HG03460 (cell line): ENCODE data around the gene SRPRB.

Experiments
- ATAC-seq: cut with Tn5 transposase; IDR thresholded peaks from one replicate; pipeline ENCODE4 v1.9.1; 2021; ENCODE audit not compliant: unreplicated experiment

SRPRB gene, protein sequence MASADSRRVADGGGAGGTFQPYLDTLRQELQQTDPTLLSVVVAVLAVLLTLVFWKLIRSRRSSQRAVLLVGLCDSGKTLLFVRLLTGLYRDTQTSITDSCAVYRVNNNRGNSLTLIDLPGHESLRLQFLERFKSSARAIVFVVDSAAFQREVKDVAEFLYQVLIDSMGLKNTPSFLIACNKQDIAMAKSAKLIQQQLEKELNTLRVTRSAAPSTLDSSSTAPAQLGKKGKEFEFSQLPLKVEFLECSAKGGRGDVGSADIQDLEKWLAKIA

DNA sequence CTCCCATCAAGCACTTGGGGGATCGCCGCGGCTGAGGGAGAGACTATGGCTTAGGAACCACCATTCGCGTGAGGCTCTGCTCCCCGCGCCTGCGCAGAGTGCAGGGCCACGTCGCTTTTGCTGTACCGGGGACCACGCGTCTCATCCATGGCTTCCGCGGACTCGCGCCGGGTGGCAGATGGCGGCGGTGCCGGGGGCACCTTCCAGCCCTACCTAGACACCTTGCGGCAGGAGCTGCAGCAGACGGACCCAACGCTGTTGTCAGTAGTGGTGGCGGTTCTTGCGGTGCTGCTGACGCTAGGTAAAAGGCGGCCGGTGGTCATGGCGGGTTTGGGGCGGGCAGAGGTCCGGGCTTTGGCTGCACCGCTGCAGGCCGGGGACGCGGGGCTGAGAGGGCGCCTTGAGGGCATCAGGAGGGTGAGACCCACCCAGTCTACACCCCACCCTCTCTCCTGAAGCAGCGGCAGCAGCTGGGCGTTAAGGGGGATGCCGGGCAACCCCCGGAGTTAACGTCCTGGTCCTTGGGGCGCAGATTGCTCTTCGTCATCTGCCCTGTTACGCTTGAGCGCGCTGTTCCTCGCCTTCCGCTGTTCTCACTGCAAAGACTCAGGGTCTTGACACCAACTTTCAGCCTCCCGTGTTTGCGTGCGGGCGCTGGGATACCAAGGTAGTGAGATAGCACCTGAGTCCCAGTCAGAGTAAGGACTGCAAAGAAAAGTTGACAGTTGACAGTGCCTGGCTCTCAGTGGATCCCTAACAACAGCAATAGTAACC, at the start of gene SRPRB:
TSS of gene SRPRB (plus strand) at position 114 of the 774 bp plus-strand sequence. CDS start at position 148, 34 bp downstream.
- ATAC-seq: peak; percentile 97

DNA sequence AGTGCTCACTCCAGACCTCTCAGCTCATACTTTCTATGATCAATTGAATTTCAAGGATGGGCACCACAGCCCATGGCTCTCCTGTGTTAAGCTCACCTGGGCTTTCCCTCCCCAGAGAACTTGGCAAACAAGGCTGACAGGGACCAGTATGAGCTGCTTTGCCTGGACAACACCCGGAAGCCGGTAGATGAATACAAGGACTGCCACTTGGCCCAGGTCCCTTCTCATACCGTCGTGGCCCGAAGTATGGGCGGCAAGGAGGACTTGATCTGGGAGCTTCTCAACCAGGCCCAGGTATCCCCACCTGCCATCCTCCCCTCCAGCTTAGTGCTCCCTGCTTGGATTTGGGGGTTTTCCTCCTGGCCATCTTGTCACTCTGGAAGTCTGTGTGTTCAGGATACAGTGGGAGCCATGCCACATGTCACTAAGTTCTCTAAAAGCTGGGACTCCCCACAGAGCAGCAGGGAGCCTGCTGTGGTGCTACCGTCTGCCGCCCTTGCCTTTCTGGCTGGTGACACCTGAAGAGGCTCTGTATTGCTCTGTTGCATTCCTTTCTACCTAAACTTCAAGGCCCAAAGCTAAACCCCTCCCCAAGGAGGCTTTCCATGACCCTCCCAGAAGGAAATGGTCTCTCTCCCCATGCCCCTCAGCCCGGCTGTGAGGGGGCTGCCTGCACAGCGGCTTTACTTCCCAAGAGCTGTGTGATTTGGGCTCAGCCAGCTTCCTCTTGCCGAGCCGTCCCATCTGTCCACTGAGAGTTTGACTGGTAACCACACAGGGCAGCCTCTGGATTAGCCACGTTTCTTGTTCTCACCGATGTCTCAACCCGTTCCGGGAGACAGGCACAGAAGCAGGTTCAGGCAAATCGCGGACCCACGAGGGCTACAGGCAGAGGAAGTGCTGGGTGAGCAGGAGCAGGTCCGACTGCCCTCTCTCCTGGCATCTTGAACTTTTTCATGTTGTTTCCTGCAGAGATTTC, 48.6 kb upstream of the SRPRB start:
- no peak for ATAC-seq

DNA sequence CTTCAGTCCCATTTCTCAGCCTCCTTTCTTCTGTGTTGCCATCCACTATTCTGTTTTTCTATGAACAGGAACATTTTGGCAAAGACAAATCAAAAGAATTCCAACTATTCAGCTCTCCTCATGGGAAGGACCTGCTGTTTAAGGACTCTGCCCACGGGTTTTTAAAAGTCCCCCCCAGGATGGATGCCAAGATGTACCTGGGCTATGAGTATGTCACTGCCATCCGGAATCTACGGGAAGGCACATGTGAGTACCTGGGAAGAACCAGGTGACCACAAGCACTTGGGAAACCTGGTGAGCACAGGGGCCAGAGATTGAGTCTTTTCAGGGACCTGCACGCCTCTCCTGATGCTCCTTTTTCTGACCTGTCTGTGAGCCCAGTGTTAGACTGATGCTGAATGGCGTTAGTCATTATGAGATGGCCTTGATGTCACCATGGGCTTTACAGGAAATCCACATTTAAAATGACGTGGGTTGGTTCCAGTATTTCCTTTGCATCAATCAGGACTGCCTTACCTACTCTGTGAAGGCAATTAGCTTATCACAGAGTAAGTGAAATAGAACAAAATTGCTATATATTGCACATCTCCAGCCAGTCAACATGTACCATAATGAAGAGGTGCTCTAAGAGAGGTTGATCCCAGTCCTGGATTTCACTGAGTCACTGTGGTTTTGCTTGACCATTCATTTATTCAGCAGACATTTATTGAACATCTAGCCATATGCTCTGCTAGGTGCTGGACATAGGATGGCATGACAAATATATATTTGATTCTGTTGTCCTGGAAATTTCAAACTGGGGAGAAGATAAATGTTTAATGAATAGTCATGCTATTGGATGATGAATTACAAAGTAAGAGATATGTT, 47.7 kb upstream of the SRPRB start:
- no peak for ATAC-seq

DNA sequence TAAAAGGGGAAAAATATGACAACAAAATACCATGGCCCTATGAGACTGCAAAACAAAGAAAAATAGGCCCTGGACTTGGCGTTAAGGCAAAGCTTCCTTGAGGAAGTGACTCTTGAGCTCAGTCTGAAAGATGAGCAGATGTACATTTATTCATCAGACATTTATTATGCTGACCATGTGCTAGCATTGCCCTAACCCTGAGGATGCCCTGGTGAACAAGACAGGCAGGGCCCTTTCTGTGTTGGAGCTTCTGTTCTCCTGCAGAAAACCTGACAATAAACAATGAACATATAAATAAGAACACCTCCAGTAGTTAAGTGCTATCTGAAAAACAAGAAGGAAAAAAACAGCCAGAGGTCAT, 47.1 kb upstream of the SRPRB start:
- no peak for ATAC-seq

DNA sequence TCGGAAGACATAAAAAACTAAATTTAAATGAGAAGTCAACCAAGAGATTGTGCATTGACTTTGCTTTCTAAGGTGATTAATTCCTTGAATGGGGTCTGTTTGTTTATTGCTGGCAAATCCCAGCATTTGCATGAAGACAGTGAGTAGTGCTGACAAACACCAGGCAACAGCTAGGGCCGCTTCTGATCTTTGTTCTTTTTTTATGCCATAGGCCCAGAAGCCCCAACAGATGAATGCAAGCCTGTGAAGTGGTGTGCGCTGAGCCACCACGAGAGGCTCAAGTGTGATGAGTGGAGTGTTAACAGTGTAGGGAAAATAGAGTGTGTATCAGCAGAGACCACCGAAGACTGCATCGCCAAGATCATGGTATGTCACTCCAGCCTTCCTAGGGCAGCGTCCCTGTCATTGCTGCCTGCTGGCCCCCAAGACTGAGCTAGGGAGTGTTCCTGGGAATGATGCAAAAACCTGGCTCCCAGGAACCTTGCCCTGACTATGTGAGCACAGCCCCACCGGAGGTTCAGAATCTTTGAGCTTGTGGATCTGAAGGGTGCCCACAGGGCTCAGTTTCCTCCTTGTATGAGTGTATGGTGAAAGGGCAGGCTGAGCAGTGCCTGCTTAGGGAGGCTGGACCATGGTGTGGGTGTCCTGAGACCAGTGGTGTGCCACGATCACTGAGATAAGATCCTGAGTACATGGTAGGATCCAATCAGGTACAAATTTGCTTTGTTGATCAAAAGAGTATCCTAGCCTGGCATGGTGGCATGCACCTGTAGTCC, 46.5 kb upstream of the SRPRB start:
- no peak for ATAC-seq

DNA sequence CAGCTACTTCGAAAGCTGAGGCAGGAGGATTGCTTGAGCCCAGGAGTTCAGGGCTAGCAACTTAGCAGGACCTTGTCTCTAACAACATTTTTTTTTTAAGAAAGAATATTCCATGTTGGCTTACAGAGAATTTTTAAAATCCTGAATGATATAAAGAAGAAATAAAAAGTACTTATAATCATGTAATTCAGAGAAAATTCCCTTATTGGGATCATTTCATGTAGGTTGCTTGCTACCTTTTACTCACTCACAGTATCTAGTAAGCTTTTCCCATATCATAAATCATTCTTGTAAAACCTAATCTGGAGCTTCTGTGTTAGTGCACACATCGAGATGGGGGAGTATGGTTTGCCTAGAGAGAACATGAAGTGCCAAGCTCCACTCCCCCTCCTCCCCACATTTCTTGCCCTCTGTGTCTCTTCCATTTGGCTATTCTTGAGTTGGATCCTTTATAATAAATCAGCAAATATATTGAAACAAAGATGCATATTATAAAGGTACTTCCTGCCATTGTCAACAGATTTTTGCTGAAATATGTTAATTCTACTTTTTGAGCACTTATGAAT, 45.8 kb upstream of the SRPRB start:
- ATAC-seq: no peak

DNA sequence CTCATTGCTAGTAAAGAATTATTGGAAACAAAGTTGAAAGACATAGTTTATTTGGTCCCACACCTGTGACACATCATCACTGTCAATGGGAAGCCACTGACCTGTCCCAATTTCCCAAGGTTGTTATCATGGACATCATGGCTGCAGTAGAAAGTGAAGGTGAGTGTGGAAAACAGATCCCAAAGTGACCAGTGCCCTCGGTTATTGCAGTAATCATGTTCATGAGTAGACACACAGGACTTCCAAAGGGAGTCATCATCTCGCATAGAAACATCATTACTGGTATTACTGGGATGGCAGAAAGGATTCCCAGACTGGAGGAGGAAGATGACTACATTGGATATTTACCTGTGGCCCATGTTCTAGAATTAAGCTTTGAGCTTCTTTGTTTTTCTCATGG, 44.7 kb upstream of the SRPRB start:
- no peak for ATAC-seq

DNA sequence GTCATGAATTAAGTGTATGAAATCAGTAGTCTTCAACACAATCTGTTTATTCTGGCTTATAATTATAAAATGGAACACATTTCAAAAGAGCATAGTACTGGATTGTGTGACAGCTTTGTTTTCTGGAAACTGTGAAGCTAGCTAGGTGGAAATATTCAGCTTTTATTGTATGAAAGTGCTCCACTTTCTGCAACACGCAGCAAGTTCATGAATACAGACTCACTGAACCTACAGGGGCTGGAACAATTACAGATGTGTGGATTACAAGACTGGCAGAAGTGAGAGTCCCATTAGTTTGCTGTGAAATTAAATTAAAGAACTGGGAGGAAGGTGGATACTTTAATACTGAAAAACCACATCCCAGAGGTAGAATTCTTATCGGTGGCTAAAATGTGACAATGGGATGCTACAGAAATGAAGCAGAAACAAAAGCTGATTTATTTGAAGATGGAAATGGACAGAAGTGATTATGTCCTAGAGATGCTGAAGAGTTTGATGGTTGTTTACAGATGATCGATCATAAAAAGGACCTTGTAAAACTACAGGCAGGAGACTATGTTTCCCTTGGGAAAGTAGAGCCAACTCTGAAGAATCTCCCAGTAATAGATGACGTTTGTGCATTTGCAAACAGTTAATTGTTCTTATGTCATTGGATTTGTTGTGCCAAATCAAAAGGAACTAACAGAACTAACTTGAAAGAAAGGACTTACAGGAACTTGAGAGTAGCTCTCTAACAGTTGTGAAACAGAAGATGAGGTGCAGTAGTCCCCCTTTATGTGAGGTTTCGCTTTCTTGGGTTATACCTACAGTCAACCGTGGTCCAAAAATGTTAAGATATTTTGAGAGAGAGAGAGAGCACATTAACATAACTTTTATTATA, 43.8 kb upstream of the SRPRB start:
- no peak for ATAC-seq

DNA sequence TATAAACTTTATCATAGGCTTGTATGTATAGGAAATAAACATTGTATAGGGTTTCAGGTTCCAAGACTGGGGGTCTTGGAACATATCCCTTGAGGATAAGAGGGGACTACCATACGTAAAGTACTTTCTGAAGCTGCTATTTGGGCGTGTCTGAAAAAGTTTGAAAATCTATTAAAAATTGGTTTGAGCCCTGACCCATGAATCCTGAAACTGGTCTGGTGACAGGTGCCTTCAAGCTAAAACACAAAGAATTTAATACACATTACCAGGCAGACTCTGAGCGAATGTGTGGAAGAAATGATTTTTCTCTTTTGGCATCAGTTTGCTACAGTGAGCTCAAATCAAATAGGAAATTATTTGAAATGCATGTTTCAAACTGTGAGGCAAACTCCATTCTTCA, 43.1 kb upstream of the SRPRB start:
- ATAC-seq: no peak

DNA sequence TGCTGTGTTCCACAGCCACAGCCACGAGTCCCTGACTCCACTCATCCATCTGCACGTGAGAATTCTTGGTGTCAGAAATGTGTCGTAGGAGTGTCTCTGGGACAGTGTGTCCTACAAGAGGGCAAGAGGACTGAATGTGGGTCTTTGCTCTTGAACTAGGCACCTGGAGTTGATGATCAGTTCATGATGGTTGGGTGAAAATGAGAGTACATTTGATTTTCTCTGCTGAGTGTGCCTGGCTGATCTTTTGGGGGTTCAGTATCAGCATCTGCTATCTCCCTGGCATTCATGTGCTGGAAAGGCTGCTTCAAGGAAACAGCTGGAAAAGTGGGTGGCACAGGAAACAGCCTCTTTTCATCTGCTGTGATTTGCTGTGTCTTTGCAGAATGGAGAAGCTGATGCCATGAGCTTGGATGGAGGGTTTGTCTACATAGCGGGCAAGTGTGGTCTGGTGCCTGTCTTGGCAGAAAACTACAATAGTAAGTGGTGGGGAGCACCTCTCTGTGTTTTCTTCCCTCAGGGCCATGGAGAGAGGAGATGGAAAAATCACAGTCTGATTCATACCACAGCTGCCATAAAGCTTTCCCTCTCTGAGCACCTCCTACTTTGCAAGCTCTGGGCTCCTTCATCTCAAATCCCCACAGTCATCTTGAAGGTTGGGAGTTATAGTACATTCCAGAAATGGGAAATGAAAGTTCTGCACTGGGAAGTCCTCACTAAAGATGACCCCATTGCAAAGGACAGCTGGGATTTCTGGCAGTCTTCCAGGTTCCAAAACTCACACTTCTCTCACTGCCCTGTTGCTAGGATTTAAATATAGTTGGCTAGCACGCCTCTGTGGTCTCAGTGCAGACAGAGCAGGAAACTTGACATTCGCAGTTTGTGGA, 41.6 kb upstream of the SRPRB start:
- no peak for ATAC-seq

DNA sequence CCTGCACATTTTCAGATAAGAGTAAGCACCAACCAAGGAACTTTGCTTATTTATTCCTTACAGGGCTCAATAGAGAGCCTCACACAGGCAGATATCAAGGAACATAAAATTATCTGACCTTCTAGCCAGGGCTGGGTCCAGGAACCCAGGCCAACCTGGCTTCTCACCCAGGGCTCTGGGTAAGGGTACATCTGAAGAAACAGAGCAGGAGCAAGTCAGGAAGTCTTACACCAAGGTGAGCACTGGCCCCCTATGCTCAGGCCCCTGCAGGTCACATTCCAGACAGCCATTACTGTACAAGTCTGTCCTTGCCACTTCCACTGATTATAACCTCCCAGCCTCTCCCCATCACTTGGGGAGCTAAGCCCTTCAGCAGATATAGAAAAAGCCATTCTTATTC, 40.4 kb upstream of the SRPRB start:
- ATAC-seq: no peak

DNA sequence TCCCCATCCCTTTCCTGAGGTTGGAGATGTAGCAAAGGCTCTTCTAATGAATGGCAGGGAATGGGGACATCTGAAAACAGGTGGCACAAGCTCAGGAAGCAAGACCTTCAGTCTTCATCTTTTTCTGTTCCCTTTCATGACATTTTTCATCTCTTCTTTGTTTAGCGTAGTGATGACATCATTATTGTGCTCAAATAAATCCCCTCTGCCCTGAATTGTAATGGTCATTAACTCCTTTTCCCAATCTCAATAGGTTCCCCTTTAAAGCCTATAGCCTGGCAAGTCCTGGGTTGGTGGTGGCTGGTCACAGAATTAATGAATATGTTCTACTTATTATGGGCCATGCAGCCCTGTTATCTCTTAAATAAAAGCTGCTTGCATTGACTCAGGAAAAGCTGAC, 38.0 kb upstream of the SRPRB start:
- ATAC-seq: no peak

DNA sequence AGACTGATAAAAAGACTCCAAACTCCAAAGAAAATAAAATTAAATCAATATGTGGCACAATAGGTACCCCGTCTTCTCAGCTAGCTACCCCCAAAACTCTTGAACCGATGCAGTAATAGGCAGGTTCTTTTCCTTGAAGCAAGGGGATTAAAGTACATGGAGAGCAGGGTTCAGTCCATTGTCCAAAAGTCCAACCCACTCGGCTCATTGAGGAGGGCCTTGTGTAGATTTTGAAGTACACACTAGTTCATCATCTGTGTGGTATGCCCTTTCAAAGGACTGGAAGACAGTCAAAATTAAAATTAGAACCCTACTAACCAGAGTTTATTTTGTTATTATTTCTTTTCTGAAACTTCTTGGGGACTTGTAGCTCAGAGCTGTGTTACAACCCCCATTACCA, 36.1 kb upstream of the SRPRB start:
- ATAC-seq: no peak

DNA sequence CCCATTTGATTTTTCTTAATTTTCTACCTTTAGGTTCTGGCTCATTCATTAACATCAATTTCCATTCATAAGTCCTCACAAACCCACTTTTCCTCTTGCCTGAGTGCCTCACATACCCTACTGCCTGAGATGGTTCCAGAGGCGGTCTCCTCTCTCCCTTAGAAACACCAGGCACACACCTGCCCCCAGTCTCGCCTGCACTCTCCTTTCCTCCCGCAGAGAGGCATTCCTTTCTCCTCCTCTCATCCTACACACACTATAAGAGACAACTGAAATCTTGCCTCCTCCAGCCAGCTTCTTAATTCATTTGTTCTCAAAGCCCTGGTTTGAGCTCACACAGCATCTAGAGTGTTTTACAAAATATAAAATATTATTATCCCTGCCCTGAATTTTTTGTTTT, 31.9 kb upstream of the SRPRB start:
- ATAC-seq: no peak

DNA sequence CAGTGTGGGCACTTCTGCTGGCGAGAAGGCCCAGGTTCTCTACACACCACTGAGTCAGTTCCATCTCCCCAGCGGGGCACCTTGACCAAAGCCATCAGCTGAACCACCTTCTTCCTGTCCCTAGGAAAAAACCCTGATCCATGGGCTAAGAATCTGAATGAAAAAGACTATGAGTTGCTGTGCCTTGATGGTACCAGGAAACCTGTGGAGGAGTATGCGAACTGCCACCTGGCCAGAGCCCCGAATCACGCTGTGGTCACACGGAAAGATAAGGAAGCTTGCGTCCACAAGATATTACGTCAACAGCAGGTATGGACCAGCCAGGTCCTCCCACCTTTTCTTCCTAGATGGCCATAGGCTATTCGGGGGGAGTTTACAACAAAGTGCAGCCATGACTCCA, 30.3 kb upstream of the SRPRB start:
- ATAC-seq: no peak

DNA sequence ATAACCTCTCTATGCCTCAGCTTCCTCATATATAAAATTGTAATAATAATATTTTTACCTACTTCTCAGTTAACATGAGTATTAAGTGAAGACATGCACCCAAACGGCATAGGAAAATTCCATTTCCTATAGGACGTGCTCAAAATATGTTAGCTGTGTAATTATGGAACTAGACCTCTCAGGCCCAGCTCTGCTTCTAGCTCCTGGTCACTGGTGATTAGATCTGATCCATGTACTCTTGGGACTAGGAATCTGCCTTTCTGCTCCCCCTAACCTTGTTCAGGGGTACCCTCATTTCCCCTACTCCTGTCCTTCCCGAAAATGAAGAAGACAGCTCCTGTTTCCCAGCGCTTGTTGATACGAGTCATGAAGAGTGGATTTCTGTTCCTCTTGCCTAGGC, 29.8 kb upstream of the SRPRB start:
- ATAC-seq: no peak

DNA sequence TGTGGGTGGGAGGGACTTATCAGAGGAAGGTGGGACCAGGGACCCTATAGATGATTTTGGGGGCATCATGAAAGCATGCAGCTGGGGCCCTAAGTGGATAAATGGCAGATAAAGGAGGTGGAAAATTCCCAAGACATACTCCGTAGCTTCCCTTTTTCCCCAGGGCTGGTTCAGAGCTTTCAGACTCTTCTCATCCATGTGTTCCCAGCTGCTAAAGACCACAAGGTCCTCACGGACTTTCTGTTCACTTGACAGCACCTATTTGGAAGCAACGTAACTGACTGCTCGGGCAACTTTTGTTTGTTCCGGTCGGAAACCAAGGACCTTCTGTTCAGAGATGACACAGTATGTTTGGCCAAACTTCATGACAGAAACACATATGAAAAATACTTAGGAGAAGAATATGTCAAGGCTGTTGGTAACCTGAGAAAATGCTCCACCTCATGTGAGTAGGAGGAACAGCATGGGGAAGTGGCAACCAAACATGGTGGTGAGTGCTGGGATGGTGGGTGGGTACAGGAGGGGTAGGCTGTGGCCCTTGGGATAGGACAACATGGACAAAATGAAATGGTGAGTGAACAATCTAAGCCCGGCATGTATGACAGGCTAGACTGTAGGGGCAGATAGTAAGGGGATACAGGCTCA, 28.7 kb upstream of the SRPRB start:
- no peak for ATAC-seq
